VCaP (cell line): ENCODE results near the gene WDR31.

Experiments used
- H3K27ac ChIP-seq: fragments of 450-650 bp; 2 replicates; pipeline ENCODE4 v1.5.1; 2017
- TF ChIP-seq, protein P1 (sequence below): fragments of 450-650 bp; conservative IDR thresholded peaks from 2 replicates; pipeline ENCODE4 v1.5.1; 2017; ENCODE audit warnings: mild to moderate bottlenecking, moderate library complexity

The WDR31 gene

DNA sequence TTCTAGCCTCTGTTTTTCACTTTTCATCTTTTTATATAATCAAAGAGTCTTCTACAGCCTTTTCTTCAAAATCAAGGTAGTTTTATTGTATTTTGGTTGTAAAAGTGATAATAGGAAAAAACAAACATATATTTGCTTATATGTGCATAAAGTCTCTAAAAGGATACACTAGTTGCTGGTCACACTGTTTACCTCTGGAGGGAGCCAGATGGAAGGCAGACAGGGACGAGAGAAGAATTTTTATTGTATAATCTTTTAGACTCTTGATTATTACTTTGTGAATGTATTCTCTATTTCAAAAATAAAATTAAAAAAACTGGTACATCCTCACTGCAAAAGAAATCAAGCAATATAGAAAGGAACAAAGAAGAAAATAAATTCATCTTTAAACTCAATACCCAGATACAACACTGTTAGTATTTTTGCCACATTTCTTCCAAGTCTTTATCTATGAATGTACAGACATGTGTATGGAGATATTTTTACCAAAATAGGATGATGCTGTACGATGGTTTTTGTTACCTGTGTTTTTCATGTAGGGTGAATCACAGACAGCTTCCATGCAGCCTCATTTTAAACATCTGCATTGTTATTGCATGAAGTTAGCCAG is 30.8 kb downstream of the WDR31 start:
- H3K27ac ChIP-seq: peak overlapping the region; percentile 41; the same call in 1 of the 2 replicates
- TF ChIP-seq, protein P1, sequence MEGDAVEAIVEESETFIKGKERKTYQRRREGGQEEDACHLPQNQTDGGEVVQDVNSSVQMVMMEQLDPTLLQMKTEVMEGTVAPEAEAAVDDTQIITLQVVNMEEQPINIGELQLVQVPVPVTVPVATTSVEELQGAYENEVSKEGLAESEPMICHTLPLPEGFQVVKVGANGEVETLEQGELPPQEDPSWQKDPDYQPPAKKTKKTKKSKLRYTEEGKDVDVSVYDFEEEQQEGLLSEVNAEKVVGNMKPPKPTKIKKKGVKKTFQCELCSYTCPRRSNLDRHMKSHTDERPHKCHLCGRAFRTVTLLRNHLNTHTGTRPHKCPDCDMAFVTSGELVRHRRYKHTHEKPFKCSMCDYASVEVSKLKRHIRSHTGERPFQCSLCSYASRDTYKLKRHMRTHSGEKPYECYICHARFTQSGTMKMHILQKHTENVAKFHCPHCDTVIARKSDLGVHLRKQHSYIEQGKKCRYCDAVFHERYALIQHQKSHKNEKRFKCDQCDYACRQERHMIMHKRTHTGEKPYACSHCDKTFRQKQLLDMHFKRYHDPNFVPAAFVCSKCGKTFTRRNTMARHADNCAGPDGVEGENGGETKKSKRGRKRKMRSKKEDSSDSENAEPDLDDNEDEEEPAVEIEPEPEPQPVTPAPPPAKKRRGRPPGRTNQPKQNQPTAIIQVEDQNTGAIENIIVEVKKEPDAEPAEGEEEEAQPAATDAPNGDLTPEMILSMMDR: peak; percentile 96

GRCh38 chr9:113307396-113307975 is 32.6 kb downstream of the WDR31 start:
- TF ChIP-seq, protein P1: no peak
- no peak overlapping the region for H3K27ac ChIP-seq

- TF ChIP-seq, protein P1: no peak
- H3K27ac ChIP-seq: no peak overlapping the region
Observed at GRCh38 chr9:113306566-113306965, 33.5 kb downstream of the WDR31 start.

DNA sequence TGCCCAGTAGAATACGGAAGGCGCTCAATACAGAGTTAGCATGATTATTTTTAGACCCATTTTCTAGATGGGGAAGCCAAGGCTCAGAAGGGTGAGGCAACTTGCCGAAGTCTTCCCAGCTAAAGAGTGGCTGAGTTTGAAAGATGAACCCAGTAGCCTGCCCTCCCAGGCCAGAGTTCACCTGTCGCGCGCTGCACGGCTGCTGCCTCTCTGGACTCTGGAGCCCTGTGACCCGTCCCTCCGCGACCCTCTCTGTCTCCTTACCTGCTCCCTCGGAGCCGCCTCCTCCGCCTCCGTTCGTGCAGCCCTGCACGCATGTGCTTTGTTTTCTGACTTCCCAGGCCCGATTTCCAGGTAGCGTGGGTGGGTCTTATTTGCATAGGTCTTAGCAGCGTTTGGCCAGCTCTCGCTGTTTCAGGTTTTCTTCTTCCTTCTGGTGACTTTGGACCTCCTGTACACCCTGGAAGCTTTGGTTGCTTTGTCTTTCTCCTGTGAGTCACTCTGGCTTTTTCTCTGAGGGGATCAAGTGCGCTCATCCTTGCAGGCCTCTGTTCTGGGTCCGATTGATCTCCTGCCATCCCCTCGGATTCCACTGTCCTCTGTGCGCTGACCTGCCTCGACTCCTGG is 37.2 kb downstream of the WDR31 start, which contains the start of gene RNF183:
Gene RNF183, minus strand, starts transcription at position 585 of the 627 bp plus-strand sequence. CDS start 5,192 bp downstream, outside the sequence.
- H3K27ac ChIP-seq: no peak within 1 kb of the TSS
- TF ChIP-seq, protein P1: no peak

GRCh38 chr9:113301548-113301947 is 38.5 kb downstream of the WDR31 start:
- TF ChIP-seq, protein P1: no peak

DNA sequence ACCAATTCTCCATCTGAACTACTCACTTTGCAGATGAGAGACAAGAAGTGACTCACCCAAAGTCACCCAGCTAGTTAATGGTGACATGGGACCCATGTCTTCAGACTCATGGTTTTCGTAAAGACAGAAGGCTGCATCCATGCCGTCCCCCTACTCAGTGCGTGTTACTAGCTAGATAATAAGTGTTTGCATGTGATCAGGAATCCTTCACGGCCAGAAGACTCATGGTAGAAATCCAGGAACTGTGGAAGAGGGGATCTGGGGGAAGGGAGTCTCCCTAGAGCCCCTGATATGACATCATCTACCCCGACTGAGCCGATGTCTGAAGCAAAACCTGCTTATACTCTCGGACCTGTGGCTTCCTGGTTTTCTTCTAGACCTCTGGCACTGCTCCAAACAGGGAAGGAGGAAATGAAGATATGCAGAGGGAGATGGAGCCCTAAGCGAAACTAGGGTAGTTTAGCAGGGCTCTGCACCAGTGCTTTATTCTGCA is 40.2 kb downstream of the WDR31 start:
- no peak overlapping the region for H3K27ac ChIP-seq
- TF ChIP-seq, protein P1: no peak

More at GRCh38 chr9:113301548-113301947, 38.5 kb downstream of the WDR31 start:
- H3K27ac ChIP-seq: no peak overlapping the region
